ENCODE measurements around the gene KRT2. TPM values are rescaled to one million over a fixed set of nuclear protein-coding genes. Genes with fewer than 3 reads are reported as not detected.
"Not testable (repeated sequence)": the region's sequence is repeated elsewhere in the genome, so short reads cannot be mapped to it uniquely, and the experiment has no call there.

Gene KRT2
- total and polyA plus RNA-seq, 8 donors, result not detected

DNA sequence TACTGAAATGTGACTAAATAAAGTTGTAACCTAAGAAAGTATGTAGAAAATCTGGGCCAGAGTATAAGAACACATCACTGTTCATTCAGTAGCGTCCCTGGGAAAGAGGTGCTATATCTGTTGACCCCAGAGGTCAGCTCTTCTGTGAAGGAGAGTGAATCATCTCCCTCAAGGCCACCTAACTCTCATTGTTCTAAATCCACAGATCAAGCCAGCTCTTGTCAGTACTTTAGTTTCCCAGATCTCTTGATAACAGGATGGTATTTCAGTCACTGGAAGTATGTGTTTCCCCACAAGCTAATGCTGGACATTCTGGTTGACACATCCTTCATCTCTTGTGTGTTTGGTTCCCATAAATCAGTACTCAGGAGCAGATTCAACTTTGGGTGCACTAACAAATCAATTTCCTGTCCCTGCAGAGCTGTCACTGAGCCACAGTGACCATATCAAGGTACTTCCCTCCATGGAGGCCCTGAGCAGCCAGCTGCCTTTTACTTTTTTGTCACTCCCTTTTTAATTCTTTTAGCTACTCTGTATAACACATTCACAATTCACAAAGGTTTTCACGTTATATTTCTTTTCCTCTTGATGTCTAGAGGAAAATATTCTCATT is 20.4 kb upstream of the KRT2 start:
- Histone ChIP-seq H3K27ac (no peak overlapping the region), H3K4me1 (no peaks in the 10 kb centered on the region), H3K36me3 (no peaks in the 10 kb centered on the region), H3K9me3 (no peaks in the 10 kb centered on the region), H3K4me3 (no peak overlapping the region), H3K27me3 (peaks cover 0 to 17% of the 10 kb centered on the region in 2 donors)
- intact Hi-C loops (cut with DNase I), result no loop called here
- DNase-seq (no peak), ATAC-seq (no peak)
- TF ChIP-seq, protein P1, sequence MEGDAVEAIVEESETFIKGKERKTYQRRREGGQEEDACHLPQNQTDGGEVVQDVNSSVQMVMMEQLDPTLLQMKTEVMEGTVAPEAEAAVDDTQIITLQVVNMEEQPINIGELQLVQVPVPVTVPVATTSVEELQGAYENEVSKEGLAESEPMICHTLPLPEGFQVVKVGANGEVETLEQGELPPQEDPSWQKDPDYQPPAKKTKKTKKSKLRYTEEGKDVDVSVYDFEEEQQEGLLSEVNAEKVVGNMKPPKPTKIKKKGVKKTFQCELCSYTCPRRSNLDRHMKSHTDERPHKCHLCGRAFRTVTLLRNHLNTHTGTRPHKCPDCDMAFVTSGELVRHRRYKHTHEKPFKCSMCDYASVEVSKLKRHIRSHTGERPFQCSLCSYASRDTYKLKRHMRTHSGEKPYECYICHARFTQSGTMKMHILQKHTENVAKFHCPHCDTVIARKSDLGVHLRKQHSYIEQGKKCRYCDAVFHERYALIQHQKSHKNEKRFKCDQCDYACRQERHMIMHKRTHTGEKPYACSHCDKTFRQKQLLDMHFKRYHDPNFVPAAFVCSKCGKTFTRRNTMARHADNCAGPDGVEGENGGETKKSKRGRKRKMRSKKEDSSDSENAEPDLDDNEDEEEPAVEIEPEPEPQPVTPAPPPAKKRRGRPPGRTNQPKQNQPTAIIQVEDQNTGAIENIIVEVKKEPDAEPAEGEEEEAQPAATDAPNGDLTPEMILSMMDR (IDR thresholded peaks at IDR 0.05), result no peak

DNA sequence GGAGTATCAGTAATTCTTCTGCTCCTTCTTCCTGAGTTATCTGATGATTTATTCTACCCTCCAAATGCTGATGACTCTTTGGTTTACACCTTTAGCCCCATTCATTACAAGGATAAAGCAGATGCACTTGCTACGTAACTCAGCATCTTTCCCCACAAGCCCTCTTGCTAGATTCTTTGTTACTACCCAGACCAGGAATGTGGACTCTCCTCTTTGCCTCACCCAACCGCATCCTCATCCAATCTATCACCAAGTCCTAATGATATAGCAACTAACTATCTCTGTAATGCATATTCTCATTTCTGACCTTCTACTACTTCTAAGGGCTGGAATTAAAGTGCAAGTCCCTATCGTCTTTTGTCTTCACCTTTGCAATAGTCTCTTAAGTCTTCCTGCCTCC is 18.9 kb upstream of the KRT2 start:
- no peaks in the 10 kb centered on the region for H3K4me1 ChIP-seq
- H3K27ac ChIP-seq, result no peak overlapping the region
- no peak overlapping the region for H3K4me3 ChIP-seq
- H3K9me3 ChIP-seq, result no peaks in the 10 kb centered on the region
- intact Hi-C loops (cut with DNase I), result no loop called here
- TF ChIP-seq, protein P1 (IDR thresholded peaks at IDR 0.05), result no peak
- DNase-seq (no peak), ATAC-seq (no peak)
- no peaks in the 10 kb centered on the region for H3K36me3 ChIP-seq
- H3K27me3 ChIP-seq, result peaks cover 0 to 27% of the 10 kb centered on the region in 2 donors

DNA sequence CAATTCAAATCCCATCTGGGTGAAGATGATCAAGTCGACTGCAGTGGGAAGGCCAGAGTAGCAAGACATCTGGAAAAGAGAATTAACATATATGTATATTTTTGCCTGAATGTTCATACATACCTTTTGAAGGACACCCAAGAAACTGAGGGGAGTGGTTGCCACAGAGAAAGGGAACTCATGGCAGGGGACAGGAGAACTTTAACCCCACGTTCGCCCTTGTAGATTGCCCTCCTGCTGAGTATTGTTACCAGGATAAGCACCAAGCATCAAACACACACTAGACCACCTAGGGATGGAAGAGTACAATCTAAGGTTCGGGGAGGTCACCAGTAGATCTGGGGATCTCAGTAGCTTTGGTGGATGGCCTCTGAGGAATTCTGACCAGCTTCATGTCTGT is 18.5 kb upstream of the KRT2 start:
- Histone ChIP-seq H3K4me3 (no peak overlapping the region), H3K9me3 (no peaks in the 10 kb centered on the region), H3K27me3 (peaks cover 0 to 29% of the 10 kb centered on the region in 2 donors), H3K27ac (no peak overlapping the region), H3K4me1 (no peaks in the 10 kb centered on the region), H3K36me3 (no peaks in the 10 kb centered on the region)
- TF ChIP-seq, protein P1 (IDR thresholded peaks at IDR 0.05), result no peak
- intact Hi-C loops (cut with DNase I), result no loop called here
- ATAC-seq, result no peak
- DNase-seq, result no peak

DNA sequence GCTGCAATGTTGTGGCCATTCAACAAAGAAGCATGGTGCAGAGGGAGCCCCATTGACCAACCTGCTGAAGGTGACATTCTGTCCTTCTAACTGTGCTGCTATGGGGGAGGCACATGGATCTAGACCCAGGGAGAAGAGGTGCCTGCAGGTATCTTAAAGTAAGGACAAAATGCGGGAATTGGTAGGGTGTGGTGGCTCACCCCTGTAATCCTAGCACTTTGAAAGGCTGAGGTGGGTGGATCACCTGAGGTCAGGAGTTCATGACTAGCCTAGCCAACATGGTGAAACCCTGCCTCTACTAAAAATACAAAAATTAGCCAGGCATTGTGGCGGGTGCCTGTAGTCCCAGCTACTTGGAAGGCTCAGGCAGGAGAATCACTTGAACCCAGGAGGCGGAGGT is 17.9 kb upstream of the KRT2 start:
- intact Hi-C loops (cut with DNase I); H3K4me1 ChIP-seq; DNase-seq; H3K27ac ChIP-seq; ATAC-seq; H3K4me3 ChIP-seq; H3K9me3 ChIP-seq; H3K36me3 ChIP-seq: not testable (repeated sequence)
- peaks cover 0 to 35% of the 10 kb centered on the region in 2 donors for H3K27me3 ChIP-seq

DNA sequence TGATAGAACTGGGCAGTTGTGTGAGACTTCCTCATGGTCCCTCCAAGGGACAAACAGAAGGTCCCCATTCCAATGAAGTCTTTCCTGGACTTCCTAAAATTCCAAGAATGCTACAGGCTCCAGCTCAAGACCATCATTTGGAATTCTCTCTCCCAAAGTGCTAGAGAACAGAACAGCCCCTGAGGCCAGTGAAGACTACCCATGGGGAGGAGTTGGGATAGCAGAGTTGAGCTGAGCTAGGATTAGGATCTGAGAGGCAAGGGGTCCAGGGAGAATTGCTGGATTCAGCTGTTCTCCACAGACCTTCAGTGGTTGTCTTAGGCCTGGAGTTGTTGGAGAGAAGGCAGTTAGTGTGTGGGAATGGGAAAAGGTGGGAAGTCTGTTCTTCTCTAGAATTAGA is 17.4 kb upstream of the KRT2 start:
- ATAC-seq, result no peak
- Histone ChIP-seq H3K27ac (no peak overlapping the region), H3K4me3 (no peak overlapping the region), H3K27me3 (peaks cover 0 to 38% of the 10 kb centered on the region in 2 donors), H3K36me3 (no peaks in the 10 kb centered on the region), H3K9me3 (no peaks in the 10 kb centered on the region), H3K4me1 (no peaks in the 10 kb centered on the region)
- DNase-seq, result no peak
- TF ChIP-seq, protein P1 (IDR thresholded peaks at IDR 0.05), result no peak
- intact Hi-C loops (cut with DNase I), result no loop called here

DNA sequence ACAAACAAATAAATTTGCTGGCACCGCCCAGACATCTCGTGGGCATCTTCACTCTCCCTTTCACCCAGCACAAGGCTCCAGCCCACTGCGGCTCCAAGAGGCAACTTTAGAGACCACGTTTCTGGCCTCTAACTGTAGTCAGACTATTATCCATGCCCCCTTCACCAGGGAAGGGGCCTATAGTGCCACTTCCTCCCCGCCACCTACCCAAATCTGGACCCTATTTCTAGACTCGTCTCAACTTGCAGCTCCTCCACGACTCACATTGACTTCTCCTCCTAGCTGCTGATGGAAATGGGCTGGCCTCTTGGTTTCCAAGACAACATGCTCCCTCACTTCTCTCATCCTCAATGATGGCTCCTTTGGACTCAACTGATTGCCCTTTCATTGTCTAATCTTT is 15.9 kb upstream of the KRT2 start:
- peaks cover 0 to 47% of the 10 kb centered on the region in 2 donors for H3K27me3 ChIP-seq
- H3K27ac ChIP-seq, result no peak overlapping the region
- no peaks in the 10 kb centered on the region for H3K4me1 ChIP-seq
- H3K9me3 ChIP-seq, result no peaks in the 10 kb centered on the region
- no peak for DNase-seq
- no peaks in the 10 kb centered on the region for H3K36me3 ChIP-seq
- no peak for ATAC-seq
- intact Hi-C loops (cut with DNase I), result no loop called here
- TF ChIP-seq, protein P1 (IDR thresholded peaks at IDR 0.05), result no peak
- H3K4me3 ChIP-seq, result no peak overlapping the region
